Chondrocyte (in vitro differentiated cells): Measurements from ENCODE around the gene CPT1A. TPM values are rescaled to one million over a fixed set of nuclear protein-coding genes. Genes with fewer than 3 reads are reported as not detected.
A peak's percentile ranks its signal among the peaks of the same experiment; 100 is the strongest.

ENCODE experiments used
- DNase-seq: peaks from one replicate; pipeline ENCODE4 v3.0.0; 2021; ENCODE audit warnings: mixed read lengths, low spot score
- H3K27ac Mint-ChIP-seq: one replicate; pipeline ENCODE4 v1.8.0; 2021; ENCODE audit warnings: mild to moderate bottlenecking, moderate library complexity, mixed read lengths; ENCODE audit not compliant: unreplicated experiment
- H3K27me3 Mint-ChIP-seq: 2 replicates; pipeline ENCODE4 v1.8.0; 2021; ENCODE audit warnings: low read depth, mixed read lengths
- H3K36me3 Mint-ChIP-seq: 2 replicates; pipeline ENCODE4 v1.8.0; 2021; ENCODE audit warnings: low read depth, mixed read lengths
- H3K4me1 Mint-ChIP-seq: 2 replicates; pipeline ENCODE4 v1.8.0; 2021; ENCODE audit warnings: low read depth, mild to moderate bottlenecking, mixed read lengths
- H3K4me3 Mint-ChIP-seq: one replicate; pipeline ENCODE4 v1.8.0; 2021; ENCODE audit warnings: mild to moderate bottlenecking, moderate library complexity, mixed read lengths; ENCODE audit not compliant: unreplicated experiment
- H3K9me3 Mint-ChIP-seq: 2 replicates; pipeline ENCODE4 v1.8.0; 2021; ENCODE audit warnings: low read depth, mixed read lengths
- total RNA-seq: library from RNA; stranded (reverse); gene quantifications from 3 replicates; pipeline ENCODE4 v1.2.1, GENCODE V29; 2021
- TF ChIP-seq, protein P1 (sequence below): fragments of 200-600 bp; sonication (generic); IDR thresholded peaks from 2 replicates; pipeline ENCODE4 v1.5.0; 2021; ENCODE audit warnings: antibody characterized with exemption, mild to moderate bottlenecking, moderate library complexity

CPT1A gene
- total RNA-seq, 1 donor from 2014 or later = 58.8 TPM

DNA sequence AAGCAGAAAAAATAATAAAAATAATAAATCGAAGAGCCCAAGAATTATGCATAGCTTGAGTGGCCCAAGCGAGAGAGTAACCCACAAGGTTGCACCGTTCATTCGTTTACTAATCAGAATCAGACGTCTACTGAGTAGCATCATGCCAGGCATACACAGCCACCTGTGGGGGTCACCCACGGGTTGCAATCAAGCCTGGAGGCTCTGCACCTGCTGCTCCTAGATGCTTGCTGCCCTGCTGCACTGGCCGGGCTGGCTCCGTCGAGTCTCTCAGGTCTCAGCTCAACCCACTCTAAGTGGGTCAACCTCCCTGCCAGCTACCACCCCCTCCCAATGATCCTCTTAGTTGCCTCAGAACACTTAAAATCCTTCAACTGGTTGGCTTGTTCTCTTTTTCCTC is 88.4 kb downstream of the CPT1A start:
- no peaks in the 10 kb centered on the region for H3K9me3 Mint-ChIP-seq
- H3K4me3 Mint-ChIP-seq = no peak overlapping the region
- TF ChIP-seq, protein P1, sequence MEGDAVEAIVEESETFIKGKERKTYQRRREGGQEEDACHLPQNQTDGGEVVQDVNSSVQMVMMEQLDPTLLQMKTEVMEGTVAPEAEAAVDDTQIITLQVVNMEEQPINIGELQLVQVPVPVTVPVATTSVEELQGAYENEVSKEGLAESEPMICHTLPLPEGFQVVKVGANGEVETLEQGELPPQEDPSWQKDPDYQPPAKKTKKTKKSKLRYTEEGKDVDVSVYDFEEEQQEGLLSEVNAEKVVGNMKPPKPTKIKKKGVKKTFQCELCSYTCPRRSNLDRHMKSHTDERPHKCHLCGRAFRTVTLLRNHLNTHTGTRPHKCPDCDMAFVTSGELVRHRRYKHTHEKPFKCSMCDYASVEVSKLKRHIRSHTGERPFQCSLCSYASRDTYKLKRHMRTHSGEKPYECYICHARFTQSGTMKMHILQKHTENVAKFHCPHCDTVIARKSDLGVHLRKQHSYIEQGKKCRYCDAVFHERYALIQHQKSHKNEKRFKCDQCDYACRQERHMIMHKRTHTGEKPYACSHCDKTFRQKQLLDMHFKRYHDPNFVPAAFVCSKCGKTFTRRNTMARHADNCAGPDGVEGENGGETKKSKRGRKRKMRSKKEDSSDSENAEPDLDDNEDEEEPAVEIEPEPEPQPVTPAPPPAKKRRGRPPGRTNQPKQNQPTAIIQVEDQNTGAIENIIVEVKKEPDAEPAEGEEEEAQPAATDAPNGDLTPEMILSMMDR = no peak

DNA sequence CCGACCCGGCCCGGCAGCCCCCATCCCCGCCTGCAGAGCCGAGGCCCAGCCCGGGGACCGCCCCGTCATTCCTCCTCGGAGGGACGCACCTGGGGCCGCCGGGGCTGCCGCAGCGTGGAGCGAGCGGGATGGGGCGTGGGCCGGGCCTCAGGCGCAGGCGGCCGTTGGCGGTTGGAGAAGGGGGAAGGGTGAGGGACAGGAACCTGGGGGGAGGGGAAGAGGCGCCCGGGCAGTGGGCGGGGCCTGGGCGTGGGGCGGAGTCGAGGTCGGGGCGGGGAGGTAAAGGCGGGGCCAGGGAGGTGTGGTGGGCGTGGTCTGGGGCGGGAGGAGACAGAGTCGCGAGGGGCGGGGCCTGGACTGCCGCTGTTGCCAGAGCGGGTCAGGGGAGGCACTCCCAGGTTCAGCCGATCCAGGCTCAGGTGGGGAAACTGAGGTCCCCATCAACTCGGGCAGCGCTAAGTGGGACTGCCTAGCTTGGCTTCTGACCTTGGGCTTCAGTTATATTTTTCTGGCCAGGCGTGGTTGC is 90.3 kb downstream of the CPT1A start, which contains the start of gene TESMIN:
TESMIN (minus strand) TSS at position 190 of the 526 bp plus-strand sequence. CDS start 860 bp downstream, outside the sequence.
- Mint-ChIP-seq H3K27ac (peak within 1 kb of the TSS; percentile 27), H3K27me3 (no peaks in the 10 kb centered on the region), H3K9me3 (no peaks in the 10 kb centered on the region), H3K4me3 (peak within 1 kb of the TSS; percentile 58), H3K36me3 (peaks cover 17% of the 10 kb centered on the region), H3K4me1 (peaks cover 15% of the 10 kb centered on the region)
- DNase-seq = peak; percentile 94
- TF ChIP-seq, protein P1 = no peak

More for the DNA sequence above, 88.4 kb downstream of the CPT1A start:
- DNase-seq = no peak
- Mint-ChIP-seq H3K36me3 (peaks cover 31% of the 10 kb centered on the region), H3K27ac (no peak overlapping the region), H3K4me1 (peaks cover 15% of the 10 kb centered on the region), H3K27me3 (no peaks in the 10 kb centered on the region)

DNA sequence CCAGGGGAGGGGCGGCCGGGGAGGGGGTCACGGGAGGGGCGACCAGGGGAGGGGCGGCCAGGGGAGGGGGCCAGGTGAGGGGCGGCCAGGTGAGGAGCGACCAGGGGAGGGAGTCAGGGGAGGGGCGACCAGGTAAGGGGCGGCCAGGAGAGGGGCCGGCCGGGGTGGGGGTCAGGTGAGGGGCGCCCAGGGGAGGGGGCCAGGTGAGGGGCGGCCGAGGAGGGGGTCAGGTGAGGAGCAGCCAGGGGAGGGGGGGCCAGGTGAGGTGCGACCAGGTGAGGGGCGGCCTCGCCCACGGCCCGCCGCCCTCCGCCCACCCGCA is 90.8 kb downstream of the CPT1A start:
- Mint-ChIP-seq H3K36me3 (peaks cover 13% of the 10 kb centered on the region), H3K4me3 (no peak overlapping the region), H3K27me3 (no peaks in the 10 kb centered on the region), H3K27ac (no peak overlapping the region), H3K4me1 (peaks cover 15% of the 10 kb centered on the region), H3K9me3 (no peaks in the 10 kb centered on the region)
- TF ChIP-seq, protein P1 = no peak
- DNase-seq = no peak

DNA sequence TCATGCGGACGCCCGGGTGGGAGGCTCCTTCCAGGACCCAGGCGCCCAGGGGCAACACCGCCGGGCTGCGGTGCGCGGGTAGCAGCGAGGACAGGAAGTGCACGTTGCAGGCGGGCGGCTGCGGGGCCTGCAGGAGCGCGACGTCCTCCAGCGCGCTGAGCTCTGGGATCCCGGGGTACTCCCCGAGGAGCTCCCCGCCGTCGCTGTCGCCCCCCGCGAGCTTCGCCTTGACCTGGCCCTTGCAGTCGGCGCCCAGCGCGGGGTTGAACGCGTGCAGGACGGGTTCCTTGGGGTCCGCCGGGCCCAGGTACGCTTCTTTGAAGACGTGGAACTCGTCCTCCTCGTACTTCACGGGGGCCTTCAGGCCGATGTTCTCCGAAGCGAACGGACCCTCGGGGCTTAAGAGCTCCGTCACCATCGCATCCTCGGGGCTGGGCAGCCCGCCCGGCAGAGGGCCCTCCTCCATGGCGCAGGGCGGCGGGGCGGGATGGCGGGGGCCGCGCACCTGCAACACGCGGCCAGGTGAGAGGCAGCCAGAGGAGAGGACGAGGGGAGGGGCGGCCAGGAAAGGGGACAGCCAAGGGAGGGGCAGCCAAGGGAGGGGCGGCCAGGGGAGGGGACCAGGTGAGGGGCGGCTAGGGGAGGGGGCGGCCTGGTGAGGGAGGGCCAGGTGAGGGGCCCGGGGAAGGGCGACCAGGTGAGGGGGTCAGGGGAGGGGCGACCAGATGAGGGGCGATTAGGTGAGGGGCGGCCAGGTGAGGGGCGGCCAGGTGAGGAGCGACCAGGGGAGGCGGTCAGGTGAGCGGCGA is 91.3 kb downstream of the CPT1A start:
- peaks cover 13% of the 10 kb centered on the region for H3K36me3 Mint-ChIP-seq
- peaks cover 15% of the 10 kb centered on the region for H3K4me1 Mint-ChIP-seq
- peak; percentile 92 for DNase-seq
- TF ChIP-seq, protein P1 = no peak
- no peaks in the 10 kb centered on the region for H3K9me3 Mint-ChIP-seq
- H3K4me3 Mint-ChIP-seq = no peak overlapping the region
- no peak overlapping the region for H3K27ac Mint-ChIP-seq
- no peaks in the 10 kb centered on the region for H3K27me3 Mint-ChIP-seq

DNA sequence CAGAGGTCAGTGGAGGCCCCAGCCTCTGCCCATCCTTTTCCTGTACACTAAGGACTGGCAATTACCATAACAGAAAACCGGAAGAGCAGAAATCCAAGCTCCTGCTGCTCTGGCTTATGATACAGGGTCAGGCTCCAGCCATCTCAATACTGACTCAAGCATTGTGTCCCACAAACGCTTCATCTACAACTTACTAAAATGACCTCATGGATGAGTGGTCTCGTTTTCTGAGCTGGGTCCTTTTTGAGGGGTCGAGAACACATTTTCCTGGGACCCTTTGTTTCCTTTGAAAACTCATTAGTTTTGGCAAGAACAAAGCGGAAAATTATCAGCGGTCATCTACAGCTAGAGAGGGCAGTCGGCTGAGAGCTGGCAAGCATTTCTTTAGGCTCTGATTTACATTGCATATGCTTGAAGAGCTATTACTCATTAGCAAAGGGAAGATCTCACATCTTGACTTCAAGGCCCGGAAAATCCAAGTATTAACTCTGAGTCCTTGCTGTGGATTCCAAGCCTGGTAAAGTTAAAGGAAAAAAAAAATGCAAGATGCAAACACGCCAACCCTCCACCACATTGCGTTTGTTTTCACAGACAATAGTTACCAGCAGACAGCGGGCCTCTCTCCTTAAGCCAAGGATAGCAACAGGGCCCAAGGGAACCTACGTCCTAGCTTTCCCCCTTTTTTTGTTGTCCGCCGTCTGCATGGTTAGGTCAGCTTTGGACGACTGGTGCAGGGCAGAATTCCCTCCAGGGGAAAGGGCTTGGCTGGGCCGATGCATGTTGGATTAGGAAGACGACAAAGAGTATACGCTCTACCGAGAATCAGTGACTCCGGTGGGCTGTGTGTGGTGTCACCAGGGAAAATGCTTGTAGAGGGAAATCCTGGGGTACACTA is 92.2 kb downstream of the CPT1A start:
- H3K27me3 Mint-ChIP-seq = no peaks in the 10 kb centered on the region
- DNase-seq = no peak
- H3K4me3 Mint-ChIP-seq = peak overlapping the region; percentile 20
- H3K4me1 Mint-ChIP-seq = peaks cover 15% of the 10 kb centered on the region
- H3K9me3 Mint-ChIP-seq = no peaks in the 10 kb centered on the region
- no peak overlapping the region for H3K27ac Mint-ChIP-seq
- TF ChIP-seq, protein P1 = no peak
- H3K36me3 Mint-ChIP-seq = peaks cover 7% of the 10 kb centered on the region
